NCI-H2081 (cell line): ENCODE results near the gene RFTN1.

ENCODE experiments used
- DNase-seq, 2 experiments: peaks; one replicate each; lab custom pipeline; 2025; lab: John Stamatoyannopoulos, UW

RFTN1 gene

DNA sequence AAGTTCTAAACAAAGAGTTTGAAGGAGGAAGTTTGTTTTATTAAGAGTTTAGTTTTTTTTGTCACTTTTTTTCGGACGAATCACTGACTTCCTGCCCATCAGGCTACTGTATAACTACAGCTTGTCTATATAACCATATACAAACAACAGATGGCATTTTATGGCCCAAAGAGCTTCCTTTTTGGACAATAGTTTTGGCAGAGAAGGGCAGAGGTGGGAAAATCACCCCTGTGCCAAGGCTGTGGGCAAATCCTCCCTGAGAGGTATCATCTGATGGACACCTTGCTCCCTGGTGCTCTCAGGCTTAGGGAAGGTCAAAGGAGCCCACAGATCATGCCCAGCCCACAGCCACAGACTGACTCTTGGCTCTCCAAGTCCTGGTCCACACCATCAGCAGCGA lies 135.1 kb downstream of the RFTN1 start:
- no peak for DNase-seq

GRCh38 chr3:16377847-16378302 lies 135.6 kb downstream of the RFTN1 start:
- no peak for DNase-seq

DNA sequence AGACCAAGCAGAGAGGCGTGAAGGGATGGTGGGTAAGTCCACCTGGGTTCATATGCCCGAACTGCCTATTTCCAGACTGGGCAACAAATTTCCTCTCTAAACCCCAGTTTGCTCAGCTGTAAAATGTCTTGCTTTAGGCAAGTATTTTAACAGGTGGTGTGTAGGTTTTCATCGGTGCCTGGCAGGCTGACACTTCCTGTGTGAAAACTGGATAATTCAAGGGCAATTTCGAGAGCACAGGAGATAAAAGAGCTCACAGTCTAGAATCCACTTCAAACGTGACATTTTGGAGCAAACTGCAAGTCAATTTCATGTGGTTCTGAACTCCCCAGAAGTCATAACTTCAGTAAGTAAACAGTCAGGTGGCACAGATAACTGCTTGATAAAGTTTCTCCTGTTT lies 136.3 kb downstream of the RFTN1 start:
- DNase-seq, result peak; percentile 20 to 78

DNA sequence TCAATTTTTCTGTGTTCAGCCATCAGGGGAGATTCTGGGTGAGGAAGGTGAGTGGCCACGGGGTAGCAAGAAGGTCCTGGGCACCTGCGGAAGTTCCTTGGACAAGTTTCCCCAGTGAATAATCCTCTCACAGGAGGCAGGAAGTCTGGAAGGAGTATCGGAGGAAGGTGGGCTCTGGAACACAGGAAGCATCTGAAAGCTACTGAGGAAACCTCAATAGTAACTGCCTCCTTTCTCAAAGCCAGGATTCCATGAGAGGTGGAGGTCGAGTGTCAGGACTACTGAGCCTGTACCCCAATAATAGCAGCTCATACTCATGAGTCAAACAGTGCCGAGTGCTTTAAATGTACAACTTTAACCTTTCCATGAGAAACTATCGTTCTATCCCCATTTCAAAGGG lies 137.6 kb downstream of the RFTN1 start:
- DNase-seq, result no peak

DNA sequence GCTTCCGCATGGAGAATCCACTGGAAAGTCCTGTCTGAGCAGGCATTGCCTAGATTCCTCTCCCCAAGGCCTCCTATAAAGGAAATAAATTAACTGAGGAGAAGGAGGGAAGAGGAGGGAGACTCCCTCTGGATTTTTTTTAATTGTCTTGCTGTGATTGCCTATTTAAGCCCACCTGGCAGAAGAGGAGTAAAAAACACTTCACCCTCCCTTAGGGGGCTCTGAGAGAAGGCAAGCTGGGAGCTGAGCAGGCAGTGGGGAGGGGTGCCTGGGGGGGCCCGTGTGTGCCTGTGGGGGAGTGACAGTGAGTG lies 138.6 kb downstream of the RFTN1 start:
- no peak for DNase-seq

DNA sequence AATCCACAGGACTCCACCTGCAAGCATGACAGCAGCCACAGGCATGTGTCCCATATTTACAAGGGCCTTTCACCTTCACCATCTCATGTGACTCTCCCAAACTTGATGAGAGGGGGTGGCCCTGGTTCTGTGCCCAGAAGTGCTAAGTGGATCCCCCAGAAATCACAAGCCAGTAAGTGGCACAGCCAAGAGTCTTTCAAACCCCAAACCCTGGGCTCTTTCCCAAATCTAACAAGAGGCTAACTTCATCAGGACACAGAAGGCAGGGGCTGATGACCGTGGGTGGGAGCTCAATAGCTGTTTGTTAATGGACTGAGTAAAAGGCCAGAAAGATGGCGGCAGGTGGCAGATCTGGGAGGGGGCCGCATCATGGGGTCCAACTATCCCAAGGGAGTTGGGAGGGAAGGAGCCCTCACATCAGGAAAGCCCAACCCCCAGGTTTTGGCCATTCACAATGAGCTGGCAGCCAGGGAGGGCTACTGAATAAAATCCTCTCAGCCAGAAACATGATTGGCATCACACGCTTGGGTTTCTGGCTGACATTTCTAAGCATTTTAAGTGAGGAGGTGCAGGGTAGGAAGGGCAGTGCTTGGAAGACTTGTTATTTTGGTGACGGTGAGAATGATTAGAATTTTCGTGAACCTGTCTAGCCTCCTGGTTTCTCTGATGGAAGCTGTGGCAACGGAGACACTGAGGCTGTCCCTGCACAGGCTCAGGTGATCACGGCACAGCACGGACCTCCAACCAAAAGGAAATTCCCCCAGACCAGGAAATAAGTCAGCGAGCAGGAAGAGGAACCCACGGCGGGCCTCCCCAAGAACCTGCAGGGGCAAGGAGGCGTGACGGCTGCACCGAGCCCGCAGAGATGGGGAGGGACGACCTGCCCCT lies 139.2 kb downstream of the RFTN1 start:
- DNase-seq, result no peak

GRCh38 chr3:16373341-16373946 lies 140.1 kb downstream of the RFTN1 start:
- DNase-seq, result no peak

GRCh38 chr3:16372362-16373292 lies 140.9 kb downstream of the RFTN1 start:
- DNase-seq, result no peak

GRCh38 chr3:16370872-16371740 lies 142.4 kb downstream of the RFTN1 start:
- DNase-seq, result no peak

- DNase-seq, result no peak
These were observed 143.0 kb downstream of the RFTN1 start for GRCh38 chr3:16370503-16370871.

DNA sequence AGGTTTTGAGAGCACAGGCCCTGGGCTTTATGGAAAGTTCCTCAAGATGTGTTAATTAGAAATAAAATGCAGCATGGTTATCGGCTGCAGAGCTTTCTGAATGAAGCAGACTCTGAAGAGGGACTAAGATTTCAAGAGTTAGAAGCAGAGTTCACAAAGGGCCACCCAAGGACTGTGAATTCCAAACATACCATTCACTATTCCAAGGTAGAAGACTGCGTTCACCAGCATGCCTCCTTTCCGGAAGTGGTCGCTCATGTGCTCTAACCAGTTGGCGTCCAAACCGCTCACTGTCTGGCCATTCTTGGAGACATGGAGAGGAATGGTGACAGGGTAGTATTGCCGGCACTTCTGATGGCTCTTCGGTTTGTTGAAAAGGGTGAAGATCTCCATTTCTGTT lies 143.6 kb downstream of the RFTN1 start:
- no peak for DNase-seq

GRCh38 chr3:16369276-16369675 lies 144.2 kb downstream of the RFTN1 start:
- no peak for DNase-seq

- no peak for DNase-seq
These were observed 146.9 kb downstream of the RFTN1 start for GRCh38 chr3:16366581-16366980.

GRCh38 chr3:16365491-16366128 lies 147.9 kb downstream of the RFTN1 start:
- no peak for DNase-seq

GRCh38 chr3:16364963-16365362 lies 148.5 kb downstream of the RFTN1 start:
- DNase-seq, result no peak

GRCh38 chr3:16364323-16364722 lies 149.2 kb downstream of the RFTN1 start:
- DNase-seq, result no peak

- no peak for DNase-seq
These were observed 149.9 kb downstream of the RFTN1 start for GRCh38 chr3:16363636-16364035.

DNA sequence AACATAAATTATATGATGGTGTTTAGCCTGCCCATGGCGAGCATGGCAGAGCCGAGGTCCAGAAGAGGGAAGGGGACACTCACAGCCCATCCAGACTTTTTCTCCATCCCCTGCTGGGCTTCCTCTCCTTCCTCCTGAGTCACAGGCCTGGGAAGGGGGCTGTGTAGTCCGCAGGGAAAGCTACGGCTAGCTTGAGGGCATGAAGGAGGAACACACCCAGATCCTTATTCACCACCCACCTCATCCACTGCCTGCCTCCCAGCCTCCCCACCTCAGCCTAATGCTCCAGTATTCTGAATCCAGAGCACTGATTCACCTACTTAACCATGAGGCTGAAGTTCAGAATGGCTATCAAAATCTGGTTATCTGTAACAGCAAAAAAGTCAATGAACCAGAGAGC lies 150.7 kb downstream of the RFTN1 start:
- no peak for DNase-seq

DNA sequence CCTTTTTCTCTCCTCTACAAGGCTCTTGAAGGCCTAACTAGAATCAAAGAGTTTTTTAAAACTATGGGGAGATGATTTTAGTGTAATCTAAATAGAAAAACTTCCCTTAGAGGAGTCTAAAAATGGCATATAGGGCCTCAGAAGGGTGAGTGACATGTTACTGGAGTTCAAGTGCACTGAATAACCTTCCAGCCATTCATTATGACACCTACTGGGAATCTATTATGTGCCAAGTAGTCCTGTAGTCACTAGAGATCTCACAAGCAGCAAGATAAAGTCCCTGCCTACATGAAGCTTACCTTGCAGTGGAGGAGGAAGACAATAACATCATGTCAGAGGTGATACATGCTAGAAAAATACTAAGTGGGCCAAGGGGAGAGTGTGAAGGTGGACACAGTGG lies 152.4 kb downstream of the RFTN1 start:
- DNase-seq, result no peak

DNA sequence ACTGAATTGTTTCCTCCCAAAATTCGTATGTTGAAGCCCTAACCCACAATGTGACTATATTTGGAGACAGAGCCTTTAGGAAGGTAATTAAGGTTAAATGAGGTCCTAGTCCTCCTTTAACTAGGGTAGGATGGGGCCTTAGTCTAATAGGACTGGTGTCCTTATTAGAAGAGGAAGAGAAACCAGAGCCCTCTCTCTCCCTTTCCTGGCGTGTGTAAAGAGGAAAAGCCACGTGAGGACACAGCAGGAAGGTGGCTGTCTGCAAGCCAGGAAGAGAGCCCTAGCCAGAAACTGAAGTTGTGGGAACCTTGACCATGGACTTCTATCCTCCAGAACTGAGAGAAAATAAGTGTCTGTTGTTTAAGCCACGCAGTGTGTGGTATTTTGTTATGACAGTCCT lies 154.2 kb downstream of the RFTN1 start:
- peak in 1 of 2 experiments; percentile 47 for DNase-seq

- DNase-seq, result no peak
These were observed 155.2 kb downstream of the RFTN1 start for GRCh38 chr3:16358336-16358735.
